Measurements from ENCODE around the gene SPTLC1. TPM values are rescaled to one million over a fixed set of nuclear protein-coding genes. Genes with fewer than 3 reads are reported as not detected.

The SPTLC1 gene
- total and polyA plus RNA-seq, 2 of the 8 experiments (the other 6 are each of a cell fraction or from before 2014, with no cell fraction given): 34.2 to 62.1 TPM

- no peak overlapping the region for H3K9ac ChIP-seq (replicated peaks in 1 of 4; ENCODE audit: extremely low read depth in 1 of 4, low read depth in 3 of 4, low read length in 3 of 4)
- H2BK120ac ChIP-seq (replicated peaks; ENCODE audit: low read depth, low read length): no peak overlapping the region
- H3K56ac ChIP-seq (replicated peaks; ENCODE audit: insufficient read length, low read depth, low read length): no peak overlapping the region
- H3K79me2 ChIP-seq (ENCODE audit: control insufficient read depth in 1 of 2, insufficient read depth in 2 of 2, low read length in 2 of 2): 0 out of 4 replicates have a peak, but pooled peaks cover 0 to 6% of the 10 kb centered on the region in 2 experiments
- H3K27me3 ChIP-seq (replicated peaks in 1 of 4; ENCODE audit: control insufficient read depth in 3 of 4, extremely low read depth in 1 of 4, insufficient read depth in 3 of 4, low read length in 3 of 4): no peaks in the 10 kb centered on the region
- no peak overlapping the region for H3K4ac ChIP-seq (replicated peaks; ENCODE audit: insufficient read length, low read depth, low read length)
- H4K8ac ChIP-seq (ENCODE audit: extremely low read depth, insufficient read depth, low read length): no peak overlapping the region
- H3K14ac ChIP-seq (ENCODE audit: insufficient read length): no peak overlapping the region
- ChIA-PET CTCF (ENCODE audit: partially characterized antibody) (no interaction called here), POLR2A (ENCODE audit: partially characterized antibody) (no interaction called here)
- H3K36me3 ChIP-seq (ENCODE audit: control insufficient read depth in 2 of 4, insufficient read depth in 4 of 4, low read length in 3 of 4): peaks cover 13 to 50% (median 29%) of the 10 kb centered on the region in 4 experiments
- H2AK5ac ChIP-seq (ENCODE audit: low read depth, low read length): no peak overlapping the region
- H3K4me1 ChIP-seq (replicated peaks in 1 of 4; ENCODE audit: control insufficient read depth in 3 of 4, insufficient read depth in 4 of 4, low read length in 3 of 4): peaks cover 0 to 16% (median 9%) of the 10 kb centered on the region in 4 experiments; a peak in 5 of 7 replicates
- H2BK5ac ChIP-seq (ENCODE audit: low read depth, low read length): no peak overlapping the region
- no peak overlapping the region for H4K5ac ChIP-seq (ENCODE audit: insufficient read length, low read depth, low read length)
- peaks cover 6% of the 10 kb centered on the region in 2 experiments; a peak in 2 of 4 replicates for H3K9me3 ChIP-seq (ENCODE audit: insufficient read depth in 2 of 2, low read depth in 1 of 2, low read length in 1 of 2)
- WGBS, 2 experiments (ENCODE audit: extremely low coverage in 1 of 2, insufficient coverage in 1 of 2, insufficient read length in 1 of 2, insufficient replicate concordance in 2 of 2, low coverage in 1 of 2, low lambda C conversion rate in 2 of 2, missing lambda C conversion rate in 1 of 2): 83% methylated on average over 3 of the region's 3 CpGs; no CpG with 5 or more reads in 1 of the 2 experiments
- H2BK15ac ChIP-seq (ENCODE audit: low read length): no peak overlapping the region
- DNase-seq (ENCODE audit: low read depth in 1 of 2, low spot score in 2 of 2) (no peak), FAIRE-seq (no peak)
- H3K23me2 ChIP-seq (ENCODE audit: low read depth, low read length): no peaks in the 10 kb centered on the region
- 0 out of 2 replicates have a peak, but pooled peaks cover 3% of the 10 kb centered on the region for H3K79me1 ChIP-seq (ENCODE audit: low read depth, low read length)
- H3K27ac ChIP-seq (ENCODE audit: low read depth, low read length): no peak overlapping the region
- H2BK20ac ChIP-seq (ENCODE audit: low read length): no peak overlapping the region
- no peak overlapping the region for H4K91ac ChIP-seq (replicated peaks; ENCODE audit: insufficient read length, low read length)
- TF ChIP-seq TCF12 (IDR thresholded peaks at IDR 0.05; ENCODE audit: low read depth, low read length): no peak
- TF ChIP-seq SUZ12 (IDR thresholded peaks at IDR 0.05; ENCODE audit: low read length): no peak
- no peak for TF ChIP-seq SIRT6 (IDR thresholded peaks at IDR 0.05; ENCODE audit: low read length)
- TF ChIP-seq RAD21 (IDR thresholded peaks at IDR 0.05 in 1 of 2, conservative IDR thresholded peaks at IDR 0.05 in 1 of 2; ENCODE audit: low read depth in 2 of 2, low read length in 2 of 2): no peak
- no peak for TF ChIP-seq CBX5 (IDR thresholded peaks at IDR 0.05; ENCODE audit: low read depth, low read length)
- TF ChIP-seq CREB1 (IDR thresholded peaks at IDR 0.05): no peak
- TF ChIP-seq, protein P1, sequence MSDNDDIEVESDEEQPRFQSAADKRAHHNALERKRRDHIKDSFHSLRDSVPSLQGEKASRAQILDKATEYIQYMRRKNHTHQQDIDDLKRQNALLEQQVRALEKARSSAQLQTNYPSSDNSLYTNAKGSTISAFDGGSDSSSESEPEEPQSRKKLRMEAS (IDR thresholded peaks at IDR 0.05): no peak
- TF ChIP-seq, protein P2, sequence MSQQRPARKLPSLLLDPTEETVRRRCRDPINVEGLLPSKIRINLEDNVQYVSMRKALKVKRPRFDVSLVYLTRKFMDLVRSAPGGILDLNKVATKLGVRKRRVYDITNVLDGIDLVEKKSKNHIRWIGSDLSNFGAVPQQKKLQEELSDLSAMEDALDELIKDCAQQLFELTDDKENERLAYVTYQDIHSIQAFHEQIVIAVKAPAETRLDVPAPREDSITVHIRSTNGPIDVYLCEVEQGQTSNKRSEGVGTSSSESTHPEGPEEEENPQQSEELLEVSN (IDR thresholded peaks at IDR 0.05): no peak
- TF ChIP-seq RXRA (IDR thresholded peaks at IDR 0.05; ENCODE audit: insufficient read depth, low read depth, low read length): no peak
- no peak overlapping the region for H3K4me2 ChIP-seq (ENCODE audit: insufficient read depth in 1 of 2, low read depth in 2 of 2, low read length in 2 of 2)
- no peaks in the 10 kb centered on the region for H4K20me1 ChIP-seq (replicated peaks in 1 of 2; ENCODE audit: control insufficient read depth in 1 of 2, insufficient read depth in 2 of 2, low read length in 2 of 2)
- no peak overlapping the region for H3K18ac ChIP-seq (ENCODE audit: extremely low read depth, low read length)
- no peak overlapping the region for H3K4me3 ChIP-seq (ENCODE audit: extremely low read depth in 1 of 4, insufficient read depth in 2 of 4, low read depth in 3 of 4, low read length in 4 of 4)
- no peak overlapping the region for H3K23ac ChIP-seq (ENCODE audit: insufficient read length)
- H2AFZ ChIP-seq (ENCODE audit: low read length): no peak overlapping the region
- H2BK12ac ChIP-seq (ENCODE audit: low read depth, low read length): no peak overlapping the region
Measured at GRCh38 chr9:92047500-92047899, 67.7 kb downstream of the SPTLC1 start.
